HepG2 (cell line): ENCODE results near the gene MTSS2. TPM values are rescaled to one million over a fixed set of nuclear protein-coding genes. Genes with fewer than 3 reads are reported as not detected.

Experiments
- JARID2 ChIP-seq: sonication (generic); formaldehyde crosslinking; IDR thresholded peaks from 2 replicates; pipeline ENCODE4 v1.8.1; 2023; ENCODE audit warnings: missing genetic modification reagents, inconsistent platforms; ENCODE audit not compliant: insufficient replicate concordance
- KAT7 ChIP-seq: IDR thresholded peaks from 2 replicates; pipeline ENCODE4 v1.6.1; 2018; ENCODE audit warnings: borderline replicate concordance, missing compliant biosample characterization
- MBD4 ChIP-seq: IDR thresholded peaks from 2 replicates; pipeline ENCODE4 v1.6.1; 2012; ENCODE audit warnings: low read length, inconsistent platforms, borderline replicate concordance
- PREB ChIP-seq: sonication (generic); formaldehyde crosslinking; IDR thresholded peaks from 2 replicates; pipeline ENCODE4 v1.4.0; 2020; ENCODE audit warnings: missing genetic modification reagents
- TRAFD1 ChIP-seq: sonication (generic); formaldehyde crosslinking; IDR thresholded peaks from 2 replicates; pipeline ENCODE4 v1.5.1; 2020; ENCODE audit warnings: missing genetic modification reagents, mild to moderate bottlenecking, borderline replicate concordance
- ZBTB33 ChIP-seq: sonication (generic); formaldehyde crosslinking; IDR thresholded peaks from 2 replicates; pipeline ENCODE4 v1.4.0; 2020; ENCODE audit warnings: missing genetic modification reagents
- ZNF232 ChIP-seq: sonication (generic); formaldehyde crosslinking; IDR thresholded peaks from 2 replicates; pipeline ENCODE4 v1.4.0; 2020; ENCODE audit warnings: missing genetic modification reagents, borderline replicate concordance
- ZNF367 ChIP-seq: sonication (generic); formaldehyde crosslinking; IDR thresholded peaks from 2 replicates; pipeline ENCODE4 v1.4.0; 2020; ENCODE audit warnings: missing genetic modification reagents, borderline replicate concordance
- ZNF646 ChIP-seq: sonication (generic); formaldehyde crosslinking; IDR thresholded peaks from 2 replicates; pipeline ENCODE4 v1.9.0; 2021; ENCODE audit warnings: mild to moderate bottlenecking, missing genetic modification reagents
- ZNF724P ChIP-seq: sonication (generic); formaldehyde crosslinking; IDR thresholded peaks from 2 replicates; pipeline ENCODE4 v1.8.0; 2022; ENCODE audit warnings: missing genetic modification reagents, borderline replicate concordance
- ZNF891 ChIP-seq: sonication (generic); formaldehyde crosslinking; IDR thresholded peaks from 2 replicates; pipeline ENCODE4 v1.5.0; 2020; ENCODE audit warnings: mild to moderate bottlenecking, missing genetic modification reagents
- polyA plus RNA-seq, 8 experiments: library from polyadenylated mRNA; depleted of rRNA in 3 of 8; stranded (reverse) in 7 of 8; unstranded in 1 of 8; fragments of >200 nt; fragmentation: Illumina TruSeq in 4 of 8; extraction: Trizol in 4 of 8; gene quantifications; 2 replicates each; pipeline versions ENCODE4 v1.2.1 to v1.2.3, GENCODE V29; 2011 to 2016; ENCODE audit warnings: low read depth in 4 of 8, missing spikeins in 1 of 8, mixed read lengths in 1 of 8; ENCODE audit not compliant: insufficient read depth in 1 of 8
- total RNA-seq, 5 experiments: library from RNA; depleted of rRNA; stranded (reverse); fragments of >200 nt; fragmentation: Illumina TruSeq; extraction: Trizol; gene quantifications; 2 replicates each; pipeline ENCODE4 v1.2.3, GENCODE V29; 2016; ENCODE audit warnings: low read depth in 1 of 5
- TF ChIP-seq, protein P1 (sequence below): sonication (generic); formaldehyde crosslinking; IDR thresholded peaks from 2 replicates; pipeline ENCODE4 v1.5.0; 2020; ENCODE audit warnings: missing genetic modification reagents

Gene MTSS2
- total and polyA plus RNA-seq, 2 of the 13 experiments (the other 11 are each of a cell fraction or from before 2014, with no cell fraction given), result 132 to 242 TPM

GRCh38 chr16:70683146-70683944 is 2.5 kb downstream of the MTSS2 start (continued):
- TF ChIP-seq PREB, result no peak
- TF ChIP-seq ZNF646 (CRISPR knock-in tag), result no peak; the same call in 1 of the 2 replicates
- TF ChIP-seq, protein P1, sequence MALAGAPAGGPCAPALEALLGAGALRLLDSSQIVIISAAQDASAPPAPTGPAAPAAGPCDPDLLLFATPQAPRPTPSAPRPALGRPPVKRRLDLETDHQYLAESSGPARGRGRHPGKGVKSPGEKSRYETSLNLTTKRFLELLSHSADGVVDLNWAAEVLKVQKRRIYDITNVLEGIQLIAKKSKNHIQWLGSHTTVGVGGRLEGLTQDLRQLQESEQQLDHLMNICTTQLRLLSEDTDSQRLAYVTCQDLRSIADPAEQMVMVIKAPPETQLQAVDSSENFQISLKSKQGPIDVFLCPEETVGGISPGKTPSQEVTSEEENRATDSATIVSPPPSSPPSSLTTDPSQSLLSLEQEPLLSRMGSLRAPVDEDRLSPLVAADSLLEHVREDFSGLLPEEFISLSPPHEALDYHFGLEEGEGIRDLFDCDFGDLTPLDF, result peak; percentile 80
- TF ChIP-seq KAT7 (CRISPR knock-in tag), result no peak
- peak; percentile 80 for TF ChIP-seq ZNF232 (CRISPR knock-in tag)
- TF ChIP-seq ZNF367 (CRISPR knock-in tag), result no peak; the same call in 1 of the 2 replicates
- TF ChIP-seq ZNF891 (CRISPR knock-in tag), result peak; percentile 84
- TF ChIP-seq ZBTB33 (CRISPR knock-in tag), result no peak
- no peak for TF ChIP-seq ZNF724P (CRISPR knock-in tag)
- TF ChIP-seq JARID2 (CRISPR knock-in tag), result no peak
- no peak for TF ChIP-seq TRAFD1 (CRISPR knock-in tag)
- TF ChIP-seq MBD4, result no peak
